Natural killer cell (primary cell): ENCODE results near the gene AOPEP. TPM values are rescaled to one million over a fixed set of nuclear protein-coding genes. Genes with fewer than 3 reads are reported as not detected.
A peak's percentile ranks its signal among the peaks of the same experiment; 100 is the strongest.

Experiments
- ATAC-seq, 3 donors: fragments of 150-1000 bp in 2 of 3; fragments of 200-7000 bp in 1 of 3; cut with Tn5 transposase; 1 replicate in 1 of 3; 2 replicates in 2 of 3; pipeline ENCODE4 v1.10.0; 2021; ENCODE audit warnings: mild to moderate bottlenecking in 2 of 3, moderate library complexity in 2 of 3
- DNase-seq, 2 donors: peaks; one replicate each; pipeline versions ENCODE4 v3.0.0 to v3.0.0-alpha.2; 2013 to 2021; ENCODE audit warnings: mixed read lengths in 1 of 2
- H3K27ac ChIP-seq: one replicate; pipeline ENCODE4 v1.5.1; 2013; ENCODE audit warnings: mild to moderate bottlenecking, low read length
- H3K27me3 ChIP-seq: one replicate; pipeline ENCODE4 v1.6.1; 2013; ENCODE audit warnings: low read length; ENCODE audit not compliant: control insufficient read depth, insufficient read depth
- H3K36me3 ChIP-seq: one replicate; pipeline ENCODE4 v1.6.1; 2013; ENCODE audit warnings: low read length; ENCODE audit not compliant: control insufficient read depth, insufficient read depth
- H3K4me1 ChIP-seq: one replicate; pipeline ENCODE4 v1.6.1; 2013; ENCODE audit warnings: low read length; ENCODE audit not compliant: control insufficient read depth, insufficient read depth
- H3K4me3 ChIP-seq: one replicate; pipeline ENCODE4 v1.5.1; 2013; ENCODE audit warnings: low read length
- H3K9me3 ChIP-seq: one replicate; pipeline ENCODE4 v1.6.1; 2013; ENCODE audit warnings: low read length; ENCODE audit not compliant: control insufficient read depth, insufficient read depth
- H3K27ac Mint-ChIP-seq, 2 donors: one replicate each; pipeline ENCODE4 v1.8.0; 2022; ENCODE audit warnings: mild to moderate bottlenecking in 2 of 2, mixed read lengths in 2 of 2, moderate library complexity in 1 of 2
- H3K27me3 Mint-ChIP-seq, 2 donors: one replicate each; pipeline ENCODE4 v1.8.0; 2022; ENCODE audit warnings: low read depth in 2 of 2, mixed read lengths in 2 of 2
- H3K36me3 Mint-ChIP-seq: one replicate; pipeline ENCODE4 v1.8.0; 2022; ENCODE audit warnings: mixed read lengths
- H3K4me1 Mint-ChIP-seq, 2 donors: one replicate each; pipeline ENCODE4 v1.8.0; 2022; ENCODE audit warnings: mixed read lengths in 2 of 2
- H3K4me3 Mint-ChIP-seq: one replicate; pipeline ENCODE4 v1.8.0; 2022; ENCODE audit warnings: mild to moderate bottlenecking, moderate library complexity, mixed read lengths
- H3K9me3 Mint-ChIP-seq, 2 donors: one replicate each; pipeline ENCODE4 v1.8.0; 2022; ENCODE audit warnings: mixed read lengths in 2 of 2
- WGBS: methylation state at CpG from one replicate; pipeline ENCODE4 v1.1.7; 2013; ENCODE audit warnings: missing lambda C conversion rate; ENCODE audit not compliant: insufficient coverage; 5-methylcytosine and 5-hydroxymethylcytosine counted together
- intact Hi-C: fragments of 100-400 bp; cut with micrococcal nuclease; formaldehyde crosslinking; loops from one replicate; pipeline ENCODE4 v1.14.2; 2022
- total RNA-seq, 4 donors: library from RNA; stranded (reverse); fragments of 120-200 nt in 1 of 4; gene quantifications; one replicate each; pipeline versions ENCODE4 v1.2.3 to v1.2.4, GENCODE V29; 2013 to 2022
- TF ChIP-seq, protein P1 (sequence below): fragments of 200-600 bp; IDR thresholded peaks from one replicate; pipeline ENCODE4 v1.8.0; 2022; ENCODE audit warnings: antibody characterized with exemption

The AOPEP gene
- total RNA-seq, 3 donors from 2014 or later (not counting 1 experiment from before 2014, with no cell fraction given) = 20.1 to 22.6 (median 20.6) TPM

DNA sequence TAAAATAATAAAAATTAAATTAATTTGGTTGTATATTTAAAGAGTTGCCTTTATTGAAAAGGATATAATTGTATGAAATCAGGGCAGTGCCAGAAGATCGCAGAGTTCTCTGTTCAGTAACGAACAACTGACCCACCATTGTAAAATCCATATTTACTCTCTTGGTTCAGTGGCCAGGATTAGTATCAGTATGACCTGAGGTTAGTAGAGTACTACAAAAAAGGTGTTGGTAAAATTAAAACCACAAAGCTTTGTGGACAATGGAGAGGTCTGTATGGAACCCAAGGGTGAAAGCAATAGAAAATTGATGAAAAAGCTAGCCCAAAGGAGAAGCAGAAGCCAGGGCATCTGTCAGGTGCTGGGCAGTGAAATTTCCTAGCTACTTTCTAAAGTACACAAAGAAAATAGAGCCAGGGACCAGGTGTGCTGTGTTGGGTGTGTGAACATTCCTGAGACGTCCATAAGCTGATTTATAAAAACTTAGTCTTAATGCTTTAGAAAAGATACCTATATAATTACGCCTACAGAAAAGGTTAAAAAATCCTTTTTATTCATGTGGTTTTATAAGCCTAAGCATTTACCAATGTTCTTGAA, 159.5 kb downstream of the AOPEP start:
- H3K4me3 ChIP-seq = no peak overlapping the region
- no peaks in the 10 kb centered on the region for H3K36me3 ChIP-seq
- Mint-ChIP-seq H3K9me3 (peaks cover 0 to 4% of the 10 kb centered on the region in 2 donors), H3K36me3 (peaks cover 8% of the 10 kb centered on the region), H3K27ac (no peak overlapping the region), H3K4me1 (peaks cover 5 to 17% of the 10 kb centered on the region in 2 donors), H3K4me3 (no peak overlapping the region), H3K27me3 (no peaks in the 10 kb centered on the region)
- H3K27ac ChIP-seq = no peak overlapping the region
- no peak for ATAC-seq
- no peaks in the 10 kb centered on the region for H3K27me3 ChIP-seq
- DNase-seq = no peak
- no peaks in the 10 kb centered on the region for H3K9me3 ChIP-seq
- no peaks in the 10 kb centered on the region for H3K4me1 ChIP-seq
- TF ChIP-seq, protein P1, sequence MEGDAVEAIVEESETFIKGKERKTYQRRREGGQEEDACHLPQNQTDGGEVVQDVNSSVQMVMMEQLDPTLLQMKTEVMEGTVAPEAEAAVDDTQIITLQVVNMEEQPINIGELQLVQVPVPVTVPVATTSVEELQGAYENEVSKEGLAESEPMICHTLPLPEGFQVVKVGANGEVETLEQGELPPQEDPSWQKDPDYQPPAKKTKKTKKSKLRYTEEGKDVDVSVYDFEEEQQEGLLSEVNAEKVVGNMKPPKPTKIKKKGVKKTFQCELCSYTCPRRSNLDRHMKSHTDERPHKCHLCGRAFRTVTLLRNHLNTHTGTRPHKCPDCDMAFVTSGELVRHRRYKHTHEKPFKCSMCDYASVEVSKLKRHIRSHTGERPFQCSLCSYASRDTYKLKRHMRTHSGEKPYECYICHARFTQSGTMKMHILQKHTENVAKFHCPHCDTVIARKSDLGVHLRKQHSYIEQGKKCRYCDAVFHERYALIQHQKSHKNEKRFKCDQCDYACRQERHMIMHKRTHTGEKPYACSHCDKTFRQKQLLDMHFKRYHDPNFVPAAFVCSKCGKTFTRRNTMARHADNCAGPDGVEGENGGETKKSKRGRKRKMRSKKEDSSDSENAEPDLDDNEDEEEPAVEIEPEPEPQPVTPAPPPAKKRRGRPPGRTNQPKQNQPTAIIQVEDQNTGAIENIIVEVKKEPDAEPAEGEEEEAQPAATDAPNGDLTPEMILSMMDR = no peak
- intact Hi-C loops = no loop called here
- whole genome bisulfite sequencing = 100% methylated on average over 1 of the region's 4 CpGs

DNA sequence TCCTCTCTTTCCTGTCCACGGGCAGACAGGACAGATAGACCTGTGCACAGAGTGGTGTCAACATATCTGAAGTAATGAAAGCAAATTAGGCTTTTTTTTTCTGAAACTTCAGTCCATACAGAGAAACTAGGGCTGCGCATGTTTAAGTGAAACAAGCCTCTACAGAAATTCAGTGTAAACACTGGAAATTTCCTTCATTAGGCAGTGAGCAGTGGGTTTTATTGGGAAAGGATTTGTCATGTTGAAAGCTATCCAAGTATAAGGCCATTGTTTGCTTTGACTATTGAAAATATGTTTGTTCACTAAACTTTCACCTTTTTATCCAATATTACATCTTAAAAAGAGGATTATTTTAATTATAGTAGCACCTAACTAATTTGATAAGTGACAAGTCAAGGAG, 161.2 kb downstream of the AOPEP start:
- no peaks in the 10 kb centered on the region for H3K27me3 ChIP-seq
- no peaks in the 10 kb centered on the region for H3K9me3 ChIP-seq
- Mint-ChIP-seq H3K27ac (no peak overlapping the region), H3K9me3 (peaks cover 3 to 10% of the 10 kb centered on the region in 2 donors), H3K4me1 (peaks cover 0 to 10% of the 10 kb centered on the region in 2 donors), H3K27me3 (no peaks in the 10 kb centered on the region), H3K4me3 (no peak overlapping the region), H3K36me3 (peaks cover 22% of the 10 kb centered on the region)
- no peaks in the 10 kb centered on the region for H3K36me3 ChIP-seq
- H3K27ac ChIP-seq = no peak overlapping the region
- H3K4me1 ChIP-seq = no peaks in the 10 kb centered on the region
- TF ChIP-seq, protein P1 = no peak
- ATAC-seq = no peak
- H3K4me3 ChIP-seq = no peak overlapping the region
- intact Hi-C loops = no loop called here
- WGBS = 87% methylated on average over 2 of the region's 2 CpGs
- DNase-seq = no peak

DNA sequence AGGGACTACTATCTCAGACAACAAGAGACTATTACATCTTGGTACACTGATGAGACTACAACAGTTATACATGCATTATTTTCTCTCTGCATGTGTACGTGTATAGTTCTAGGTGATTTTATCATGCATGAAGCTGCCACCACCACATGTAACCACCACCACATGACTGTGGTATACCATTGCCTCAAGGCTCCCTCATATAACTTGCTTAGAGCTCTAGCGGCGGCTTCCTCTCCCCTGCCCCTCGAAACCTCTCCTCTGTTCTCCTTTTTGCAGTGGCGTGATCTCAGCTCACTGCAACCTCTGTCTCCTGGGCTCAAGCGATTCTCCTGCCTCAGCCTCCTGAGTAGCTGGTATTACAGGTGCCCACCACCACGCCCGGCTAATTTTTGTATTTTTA, 162.3 kb downstream of the AOPEP start:
- peak overlapping the region in 1 of 2 donors; percentile 4 for H3K27ac Mint-ChIP-seq
- H3K9me3 ChIP-seq = no peaks in the 10 kb centered on the region
- TF ChIP-seq, protein P1 = no peak
- H3K4me1 ChIP-seq = no peaks in the 10 kb centered on the region
- no peak overlapping the region for H3K27ac ChIP-seq
- 84% methylated on average over 6 of the region's 8 CpGs for WGBS
- no peak overlapping the region for H3K4me3 ChIP-seq
- intact Hi-C loops = no loop called here
- H3K9me3 Mint-ChIP-seq = peaks cover 3 to 10% of the 10 kb centered on the region in 2 donors
- ATAC-seq (peak in 1 of 3 donors; percentile 21), DNase-seq (no peak)
- H3K36me3 Mint-ChIP-seq = peaks cover 22% of the 10 kb centered on the region
- H3K27me3 Mint-ChIP-seq = no peaks in the 10 kb centered on the region
- H3K27me3 ChIP-seq = no peaks in the 10 kb centered on the region
- H3K4me3 Mint-ChIP-seq = no peak overlapping the region
- no peaks in the 10 kb centered on the region for H3K36me3 ChIP-seq
- peaks cover 0 to 15% of the 10 kb centered on the region in 2 donors for H3K4me1 Mint-ChIP-seq

DNA sequence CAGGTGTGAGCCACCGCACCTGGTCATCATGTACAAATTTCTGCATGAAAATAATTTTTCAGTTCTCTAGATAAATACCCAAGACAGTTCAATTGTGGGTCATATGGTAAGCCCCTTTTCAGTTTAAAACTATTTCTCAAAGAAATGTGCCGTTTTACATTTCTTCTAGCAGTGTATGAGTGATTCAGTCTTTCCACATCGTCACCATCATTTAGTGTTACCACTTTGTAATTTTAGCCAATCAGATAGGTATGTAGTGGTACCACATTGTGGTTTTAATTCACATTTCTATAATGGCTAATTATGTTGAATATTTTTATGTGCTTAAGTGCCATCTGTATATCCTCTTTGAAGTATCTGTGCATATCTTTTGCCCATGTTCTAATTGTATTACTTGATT, 163.1 kb downstream of the AOPEP start:
- TF ChIP-seq, protein P1 = no peak
- Mint-ChIP-seq H3K27ac (no peak overlapping the region), H3K9me3 (peaks cover 3 to 10% of the 10 kb centered on the region in 2 donors), H3K27me3 (no peaks in the 10 kb centered on the region), H3K4me1 (peaks cover 0 to 15% of the 10 kb centered on the region in 2 donors), H3K4me3 (no peak overlapping the region), H3K36me3 (peaks cover 22% of the 10 kb centered on the region)
- intact Hi-C loops = no loop called here
- no peaks in the 10 kb centered on the region for H3K4me1 ChIP-seq
- ATAC-seq (no peak), DNase-seq (no peak)
- H3K27ac ChIP-seq = no peak overlapping the region
- 100% methylated on average over 1 of the region's 3 CpGs for WGBS
- H3K36me3 ChIP-seq = no peaks in the 10 kb centered on the region
- H3K4me3 ChIP-seq = no peak overlapping the region
- no peaks in the 10 kb centered on the region for H3K27me3 ChIP-seq
- H3K9me3 ChIP-seq = no peaks in the 10 kb centered on the region
